Endothelial cell of umbilical vein (primary cell): ENCODE measurements around the gene ZDHHC20.

ENCODE experiments used
- CTCF ChIP-seq, 2 donors: IDR thresholded peaks; 1 replicate in 1 of 2; 2 replicates in 1 of 2; pipeline ENCODE4 v1.5.1; 2011; ENCODE audit warnings: low read length in 2 of 2, mild to moderate bottlenecking in 2 of 2, moderate library complexity in 2 of 2, control low read depth in 1 of 2, inconsistent platforms in 1 of 2, low read depth in 1 of 2; ENCODE audit not compliant: insufficient read depth in 1 of 2; ENCODE audit errors: extremely low read depth in 1 of 2
- EZH2 ChIP-seq: IDR thresholded peaks from 2 replicates; pipeline ENCODE4 v1.6.1; 2012; ENCODE audit warnings: borderline replicate concordance, low read depth, mild to moderate bottlenecking, moderate library complexity, low read length, inconsistent platforms; ENCODE audit not compliant: severe bottlenecking
- FOS ChIP-seq: IDR thresholded peaks from 2 replicates; pipeline ENCODE4 v1.6.1; 2011; ENCODE audit warnings: mild to moderate bottlenecking, low read length, moderate library complexity, borderline replicate concordance; ENCODE audit not compliant: insufficient read depth
- GATA2 ChIP-seq: IDR thresholded peaks from 2 replicates; pipeline ENCODE4 v1.7.0; 2011; ENCODE audit warnings: low read depth, mild to moderate bottlenecking, moderate library complexity, mixed read lengths, low read length; ENCODE audit not compliant: insufficient read length, insufficient read depth
- JUN ChIP-seq: IDR thresholded peaks from 2 replicates; pipeline ENCODE4 v1.6.1; 2011; ENCODE audit warnings: borderline replicate concordance, low read depth; ENCODE audit not compliant: insufficient read length, insufficient read depth
- MAX ChIP-seq: IDR thresholded peaks from 2 replicates; pipeline ENCODE4 v1.6.1; 2011; ENCODE audit not compliant: insufficient read depth, insufficient read length
- POLR2A ChIP-seq: IDR thresholded peaks from 2 replicates; pipeline ENCODE4 v1.6.1; 2012; ENCODE audit warnings: low read depth, mild to moderate bottlenecking, control low read depth, low read length
- POLR2AphosphoS5 ChIP-seq: IDR thresholded peaks from 2 replicates; pipeline ENCODE4 v1.6.1; 2012; ENCODE audit warnings: low read depth, mild to moderate bottlenecking, control low read depth, low read length, moderate library complexity; ENCODE audit not compliant: insufficient read depth

GRCh38 chr13:21359855-21360254, 99.2 kb downstream of the ZDHHC20 start:
- TF ChIP-seq MAX (no peak), POLR2A (no peak), CTCF (IDR thresholded peaks at IDR 0.05; ENCODE audit: extremely low read depth in 1 of 2, insufficient read depth in 1 of 2, low read depth in 1 of 2, low read length in 2 of 2) (no peak), JUN (no peak), EZH2 (no peak), POLR2AphosphoS5 (no peak), GATA2 (no peak), FOS (no peak)
